SK-N-MC (cell line): Measurements from ENCODE around the gene PPP4R4.

Experiments used
- EZH2 ChIP-seq: fragments of 200-600 bp; sonication (generic); IDR thresholded peaks from one replicate; pipeline ENCODE4 v1.6.1; 2017; ENCODE audit warnings: antibody characterized with exemption
- FOXP2 ChIP-seq: optimal IDR thresholded peaks from 2 replicates; pipeline ENCODE3; 2011; ENCODE audit warnings: mild to moderate bottlenecking, moderate library complexity; ENCODE audit not compliant: insufficient read depth; ENCODE audit errors: extremely low read length, control extremely low read depth
- POLR2AphosphoS5 ChIP-seq: IDR thresholded peaks from 2 replicates; pipeline ENCODE4 v1.6.1; 2012; ENCODE audit warnings: mild to moderate bottlenecking, low read depth, low read length, borderline replicate concordance

GRCh38 chr14:94127330-94127729, 46.8 kb upstream of the PPP4R4 start:
- TF ChIP-seq EZH2 (no peak), POLR2AphosphoS5 (no peak), FOXP2 (no peak)
